Stimulated activated naive B cell treated with anti-CD40 and anti-IgM and Interleukin-4, amounts not matched to agents 10 μg/mL and 1 μg/mL and 100 μg/mL, for 72 hours (primary cell): ENCODE results near the gene RASGEF1C.

ENCODE experiments used
- ATAC-seq, 2 donors: fragments of 150-1000 bp; cut with Tn5 transposase; replicated peaks; 2 replicates each; pipeline ENCODE4 v1.10.0; 2021; ENCODE audit warnings: moderate library complexity in 1 of 2
- DNase-seq: peaks from one replicate; pipeline ENCODE4 v3.0.0; 2021
- H3K27ac Mint-ChIP-seq: one replicate; pipeline ENCODE4 v1.8.0; 2022; ENCODE audit warnings: mild to moderate bottlenecking, mixed read lengths
- H3K27me3 Mint-ChIP-seq, 2 donors: one replicate each; pipeline ENCODE4 v1.8.0; 2022; ENCODE audit warnings: mixed read lengths in 2 of 2
- H3K36me3 Mint-ChIP-seq, 2 donors: one replicate each; pipeline ENCODE4 v1.8.0; 2022; ENCODE audit warnings: mixed read lengths in 2 of 2, mild to moderate bottlenecking in 1 of 2
- H3K4me1 Mint-ChIP-seq, 2 donors: one replicate each; pipeline ENCODE4 v1.8.0; 2022; ENCODE audit warnings: mixed read lengths in 2 of 2, mild to moderate bottlenecking in 1 of 2
- H3K4me3 Mint-ChIP-seq, 2 donors: one replicate each; pipeline ENCODE4 v1.8.0; 2022; ENCODE audit warnings: mild to moderate bottlenecking in 2 of 2, mixed read lengths in 2 of 2, moderate library complexity in 1 of 2
- H3K9me3 Mint-ChIP-seq, 2 donors: one replicate each; pipeline ENCODE4 v1.8.0; 2022; ENCODE audit warnings: mixed read lengths in 2 of 2, mild to moderate bottlenecking in 1 of 2

The RASGEF1C gene

GRCh38 chr5:180085837-180086236 is 123.2 kb downstream of the RASGEF1C start:
- Mint-ChIP-seq H3K36me3 (no peaks in the 10 kb centered on the region), H3K27ac (no peak overlapping the region), H3K4me1 (peaks cover 0 to 5% of the 10 kb centered on the region in 2 donors), H3K27me3 (peaks cover 9 to 12% of the 10 kb centered on the region in 2 donors), H3K9me3 (no peaks in the 10 kb centered on the region), H3K4me3 (no peak overlapping the region)
- DNase-seq (no peak), ATAC-seq (no peak)

GRCh38 chr5:180084638-180085561 is 124.1 kb downstream of the RASGEF1C start:
- H3K4me3 Mint-ChIP-seq, result no peak overlapping the region
- no peaks in the 10 kb centered on the region for H3K36me3 Mint-ChIP-seq
- H3K27me3 Mint-ChIP-seq, result peaks cover 16 to 19% of the 10 kb centered on the region in 2 donors
- ATAC-seq (peak in 1 of 2 donors; percentile 46), DNase-seq (no peak)
- no peak overlapping the region for H3K27ac Mint-ChIP-seq
- peaks cover 0 to 2% of the 10 kb centered on the region in 2 donors for H3K4me1 Mint-ChIP-seq
- H3K9me3 Mint-ChIP-seq, result no peaks in the 10 kb centered on the region

GRCh38 chr5:180083529-180084060 is 125.4 kb downstream of the RASGEF1C start:
- H3K27me3 Mint-ChIP-seq, result peaks cover 26 to 30% of the 10 kb centered on the region in 2 donors
- H3K4me1 Mint-ChIP-seq, result peaks cover 0 to 2% of the 10 kb centered on the region in 2 donors
- H3K4me3 Mint-ChIP-seq, result no peak overlapping the region
- no peak overlapping the region for H3K27ac Mint-ChIP-seq
- DNase-seq (no peak), ATAC-seq (no peak)
- no peaks in the 10 kb centered on the region for H3K36me3 Mint-ChIP-seq
- no peaks in the 10 kb centered on the region for H3K9me3 Mint-ChIP-seq

GRCh38 chr5:180082633-180083420 is 126.2 kb downstream of the RASGEF1C start:
- peaks cover 0 to 2% of the 10 kb centered on the region in 2 donors for H3K4me1 Mint-ChIP-seq
- ATAC-seq (no peak), DNase-seq (no peak)
- H3K27ac Mint-ChIP-seq, result no peak overlapping the region
- H3K36me3 Mint-ChIP-seq, result no peaks in the 10 kb centered on the region
- no peaks in the 10 kb centered on the region for H3K9me3 Mint-ChIP-seq
- no peak overlapping the region for H3K4me3 Mint-ChIP-seq
- peaks cover 30 to 34% of the 10 kb centered on the region in 2 donors for H3K27me3 Mint-ChIP-seq

GRCh38 chr5:180081481-180081880 is 127.5 kb downstream of the RASGEF1C start:
- ATAC-seq, result no peak
- H3K4me1 Mint-ChIP-seq, result peaks cover 0 to 2% of the 10 kb centered on the region in 2 donors
- H3K36me3 Mint-ChIP-seq, result no peaks in the 10 kb centered on the region
- no peak for DNase-seq
- H3K27me3 Mint-ChIP-seq, result peaks cover 34 to 41% of the 10 kb centered on the region in 2 donors
- H3K4me3 Mint-ChIP-seq, result no peak overlapping the region
- H3K9me3 Mint-ChIP-seq, result no peaks in the 10 kb centered on the region
- no peak overlapping the region for H3K27ac Mint-ChIP-seq

GRCh38 chr5:180080486-180081280 is 128.3 kb downstream of the RASGEF1C start:
- H3K4me3 Mint-ChIP-seq, result peak overlapping the region in 1 of 2 donors; percentile 21
- DNase-seq, result no peak
- H3K27me3 Mint-ChIP-seq, result peaks cover 36 to 47% of the 10 kb centered on the region in 2 donors

GRCh38 chr5:180079702-180080466 is 129.1 kb downstream of the RASGEF1C start:
- no peak overlapping the region for H3K27ac Mint-ChIP-seq
- H3K4me3 Mint-ChIP-seq, result peak overlapping the region in 1 of 2 donors; percentile 21
- ATAC-seq (no peak), DNase-seq (no peak)
- no peaks in the 10 kb centered on the region for H3K4me1 Mint-ChIP-seq
- peaks cover 36 to 51% of the 10 kb centered on the region in 2 donors for H3K27me3 Mint-ChIP-seq
- no peaks in the 10 kb centered on the region for H3K36me3 Mint-ChIP-seq
- no peaks in the 10 kb centered on the region for H3K9me3 Mint-ChIP-seq

More at GRCh38 chr5:180080486-180081280, 128.3 kb downstream of the RASGEF1C start:
- Mint-ChIP-seq H3K27ac (no peak overlapping the region), H3K4me1 (no peaks in the 10 kb centered on the region), H3K9me3 (no peaks in the 10 kb centered on the region), H3K36me3 (no peaks in the 10 kb centered on the region)
- ATAC-seq, result peak in 1 of 2 donors; percentile 27

GRCh38 chr5:180078348-180078747 is 130.7 kb downstream of the RASGEF1C start:
- H3K27ac Mint-ChIP-seq, result no peak overlapping the region
- H3K36me3 Mint-ChIP-seq, result peaks cover 0 to 3% of the 10 kb centered on the region in 2 donors
- no peak for DNase-seq
- H3K4me3 Mint-ChIP-seq, result no peak overlapping the region
- H3K9me3 Mint-ChIP-seq, result peaks cover 0 to 2% of the 10 kb centered on the region in 2 donors
- peaks cover 27 to 51% of the 10 kb centered on the region in 2 donors for H3K27me3 Mint-ChIP-seq
- no peak for ATAC-seq
- H3K4me1 Mint-ChIP-seq, result no peaks in the 10 kb centered on the region

GRCh38 chr5:180077594-180078284 is 131.3 kb downstream of the RASGEF1C start:
- Mint-ChIP-seq H3K36me3 (peaks cover 0 to 3% of the 10 kb centered on the region in 2 donors), H3K4me1 (no peaks in the 10 kb centered on the region), H3K27ac (no peak overlapping the region), H3K27me3 (peaks cover 27 to 50% of the 10 kb centered on the region in 2 donors), H3K4me3 (no peak overlapping the region), H3K9me3 (peaks cover 0 to 3% of the 10 kb centered on the region in 2 donors)
- DNase-seq (no peak), ATAC-seq (no peak)

- ATAC-seq (no peak), DNase-seq (no peak)
- Mint-ChIP-seq H3K27me3 (peaks cover 24 to 41% of the 10 kb centered on the region in 2 donors), H3K36me3 (peaks cover 2 to 6% of the 10 kb centered on the region in 2 donors), H3K27ac (no peak overlapping the region), H3K4me3 (no peak overlapping the region), H3K9me3 (peaks cover 5% of the 10 kb centered on the region in 2 donors), H3K4me1 (peaks cover 7 to 11% of the 10 kb centered on the region in 2 donors)
Observed at GRCh38 chr5:180075703-180076102, 133.3 kb downstream of the RASGEF1C start.

GRCh38 chr5:180074462-180074861 is 134.5 kb downstream of the RASGEF1C start:
- Mint-ChIP-seq H3K4me3 (no peak overlapping the region), H3K27me3 (peaks cover 13 to 33% of the 10 kb centered on the region in 2 donors), H3K9me3 (peaks cover 5% of the 10 kb centered on the region in 2 donors), H3K4me1 (peaks cover 17 to 23% of the 10 kb centered on the region in 2 donors), H3K27ac (no peak overlapping the region), H3K36me3 (peaks cover 2 to 6% of the 10 kb centered on the region in 2 donors)
- ATAC-seq (no peak), DNase-seq (no peak)

- peak overlapping the region; percentile 43 to 79 for H3K4me3 Mint-ChIP-seq
Observed at GRCh38 chr5:180072556-180072955, 136.5 kb downstream of the RASGEF1C start.

More at GRCh38 chr5:180072556-180072955, 136.5 kb downstream of the RASGEF1C start:
- DNase-seq (no peak), ATAC-seq (no peak)
- H3K9me3 Mint-ChIP-seq, result peaks cover 5% of the 10 kb centered on the region in 2 donors
- H3K4me1 Mint-ChIP-seq, result peaks cover 20 to 31% of the 10 kb centered on the region in 2 donors
- H3K27ac Mint-ChIP-seq, result peak overlapping the region; percentile 87
- peaks cover 6 to 16% of the 10 kb centered on the region in 2 donors for H3K27me3 Mint-ChIP-seq
- peaks cover 2 to 6% of the 10 kb centered on the region in 2 donors for H3K36me3 Mint-ChIP-seq
